Osteoblast (primary cell): ENCODE measurements around the gene MIOS. TPM values are rescaled to one million over a fixed set of nuclear protein-coding genes. Genes with fewer than 3 reads are reported as not detected.

Experiments used
- DNase-seq: peaks from one replicate; pipeline ENCODE4 v3.0.0; 2011; ENCODE audit warnings: low spot score, mixed read lengths; ENCODE audit not compliant: insufficient read length; ENCODE audit errors: missing footprints
- H2AFZ ChIP-seq: 2 replicates; pipeline ENCODE4 v1.6.0; 2011; ENCODE audit warnings: mild to moderate bottlenecking, low read length
- H3K27ac ChIP-seq: 2 replicates; pipeline ENCODE4 v1.5.1; 2011; ENCODE audit warnings: mild to moderate bottlenecking, low read depth, low read length, moderate library complexity
- H3K27me3 ChIP-seq: 2 replicates; pipeline ENCODE4 v1.6.0; 2012; ENCODE audit warnings: mild to moderate bottlenecking, control low read depth, inconsistent platforms, low read length, moderate library complexity; ENCODE audit not compliant: insufficient read depth
- H3K36me3 ChIP-seq: 2 replicates; pipeline ENCODE4 v1.5.1; 2011; ENCODE audit warnings: mild to moderate bottlenecking, low read length, control low read depth, moderate library complexity; ENCODE audit not compliant: insufficient read depth
- H3K4me1 ChIP-seq: 2 replicates; pipeline ENCODE4 v1.5.1; 2011; ENCODE audit warnings: mild to moderate bottlenecking, low read length, control low read depth, moderate library complexity; ENCODE audit not compliant: insufficient read depth
- H3K4me2 ChIP-seq: 2 replicates; pipeline ENCODE4 v1.6.0; 2011; ENCODE audit warnings: mild to moderate bottlenecking, low read length; ENCODE audit not compliant: insufficient read depth
- H3K4me3 ChIP-seq: fragments of 200-600 bp; sonication (generic); 3 replicates; pipeline ENCODE4 v1.5.1; 2012; ENCODE audit warnings: mild to moderate bottlenecking, low read length, inconsistent platforms; ENCODE audit not compliant: insufficient read depth
- H3K79me2 ChIP-seq: 2 replicates; pipeline ENCODE4 v1.6.0; 2012; ENCODE audit warnings: mild to moderate bottlenecking, low read length, control low read depth, inconsistent platforms; ENCODE audit not compliant: insufficient read depth
- H3K9me3 ChIP-seq: 2 replicates; pipeline ENCODE4 v1.5.1; 2011; ENCODE audit warnings: low read depth, low read length, control low read depth
- H4K20me1 ChIP-seq: 2 replicates; pipeline ENCODE4 v1.6.0; 2012; ENCODE audit warnings: mild to moderate bottlenecking, low read length, control low read depth; ENCODE audit not compliant: insufficient read depth
- CTCF ChIP-seq: IDR thresholded peaks from 2 replicates; pipeline ENCODE4 v1.5.1; 2011; ENCODE audit warnings: mild to moderate bottlenecking, low read depth, low read length, moderate library complexity; ENCODE audit errors: extremely low read depth
- total RNA-seq: library from RNA; depleted of rRNA; stranded (reverse); fragments of >200 nt; gene quantifications from 2 replicates; pipeline ENCODE4 v1.2.3, GENCODE V29; 2012

Gene MIOS
- total RNA-seq, result 42.1 and 43.4 TPM in 2 replicates

GRCh38 chr7:7566651-7567611, at the start of gene MIOS:
MIOS (plus strand) TSS chr7:7566884; CDS start chr7:7572476, 5,592 bp downstream.
- H3K27me3 ChIP-seq, result no peaks in the 10 kb centered on the region
- peaks cover 13% of the 10 kb centered on the region for H4K20me1 ChIP-seq
- TF ChIP-seq CTCF, result no peak
- H3K4me1 ChIP-seq, result peaks cover 29% of the 10 kb centered on the region
- H3K36me3 ChIP-seq, result no peaks in the 10 kb centered on the region
- H2AFZ ChIP-seq, result peak within 1 kb of the TSS; percentile 76
- peak within 1 kb of the TSS; percentile 76 for H3K4me2 ChIP-seq
- peaks cover 49% of the 10 kb centered on the region for H3K79me2 ChIP-seq
- H3K9me3 ChIP-seq, result no peaks in the 10 kb centered on the region
- DNase-seq, result peak; percentile 97
- peak within 1 kb of the TSS; percentile 69 for H3K27ac ChIP-seq
- H3K4me3 ChIP-seq, result peak within 1 kb of the TSS; percentile 85

- Histone ChIP-seq H3K36me3 (no peaks in the 10 kb centered on the region), H3K27ac (no peak overlapping the region), H3K4me3 (no peak overlapping the region), H4K20me1 (no peaks in the 10 kb centered on the region), H3K4me1 (no peaks in the 10 kb centered on the region), H3K79me2 (no peaks in the 10 kb centered on the region), H3K27me3 (no peaks in the 10 kb centered on the region), H2AFZ (no peak overlapping the region), H3K9me3 (no peaks in the 10 kb centered on the region), H3K4me2 (no peak overlapping the region)
- TF ChIP-seq CTCF, result no peak
- DNase-seq, result no peak
Observed at GRCh38 chr7:7517754-7518153, 48.9 kb upstream of the MIOS start.

GRCh38 chr7:7519056-7519455, 47.6 kb upstream of the MIOS start:
- Histone ChIP-seq H3K27ac (no peak overlapping the region), H3K9me3 (no peaks in the 10 kb centered on the region), H3K36me3 (no peaks in the 10 kb centered on the region), H3K4me1 (peaks cover 6% of the 10 kb centered on the region), H3K4me2 (no peak overlapping the region), H2AFZ (no peak overlapping the region), H4K20me1 (no peaks in the 10 kb centered on the region), H3K27me3 (no peaks in the 10 kb centered on the region), H3K4me3 (no peak overlapping the region), H3K79me2 (no peaks in the 10 kb centered on the region)
- no peak for DNase-seq
- TF ChIP-seq CTCF, result no peak

- Histone ChIP-seq H4K20me1 (no peaks in the 10 kb centered on the region), H3K27ac (no peak overlapping the region), H2AFZ (no peak overlapping the region), H3K79me2 (no peaks in the 10 kb centered on the region), H3K4me2 (no peak overlapping the region), H3K9me3 (no peaks in the 10 kb centered on the region), H3K27me3 (no peaks in the 10 kb centered on the region), H3K4me3 (no peak overlapping the region), H3K4me1 (peaks cover 11% of the 10 kb centered on the region), H3K36me3 (no peaks in the 10 kb centered on the region)
- TF ChIP-seq CTCF, result no peak
- no peak for DNase-seq
Observed at GRCh38 chr7:7519528-7519927, 47.2 kb upstream of the MIOS start.
